K562 (cell line): ENCODE results near the gene SVOP. TPM values are rescaled to one million over a fixed set of nuclear protein-coding genes. Genes with fewer than 3 reads are reported as not detected.

ENCODE experiments used
- ATAC-seq: fragments of 200-7000 bp; cut with Tn5 transposase; 3 replicates; pipeline ENCODE4 v1.9.1; 2020; ENCODE audit warnings: moderate library complexity
- BruUV-seq: library from RNA; stranded (reverse); fragments of 400-500 nt; replicated peaks from 2 replicates; lab custom pipeline; 2021; lab: Mats Ljungman, UMichigan
- CTCF ChIA-PET: fragments of 300-600 bp; formaldehyde crosslinking; extraction: SDS; loops from one replicate; lab custom pipeline; 2021; ENCODE audit warnings: low intra/inter-chr PET ratio; lab: Yijun Ruan, JAX
- POLR2A ChIA-PET: fragments of 300-600, 350-650 bp; sonication (Branson Sonifier 250); formaldehyde crosslinking; extraction: SDS; loops from one replicate; lab custom pipeline; 2021; ENCODE audit warnings: antibody characterized with exemption, inconsistent platforms; lab: Yijun Ruan, JAX
- DNase-seq, 4 experiments: peaks; one replicate each; pipeline versions ENCODE4 v3.0.0 to v3.0.0-alpha.2; 2011 to 2018; ENCODE audit warnings: low spot score in 3 of 4, mixed read lengths in 3 of 4; ENCODE audit errors: extremely low read depth in 1 of 4
- FAIRE-seq: peaks from 2 replicates; lab custom pipeline; 2011; peaks lifted over from hg19 to GRCh38; lab: Jason Lieb, UNC
- H2AFZ ChIP-seq: 2 replicates; pipeline ENCODE4 v1.6.0; 2011; ENCODE audit warnings: low read depth, low read length, control low read depth, inconsistent platforms
- H3K27ac ChIP-seq: fragments of 200-600 bp; 3 replicates; pipeline ENCODE4 v1.8.0; 2011; ENCODE audit warnings: low read depth, mild to moderate bottlenecking, control low read depth, inconsistent platforms, low read length, moderate library complexity, mixed read lengths; ENCODE audit errors: extremely low read depth
- H3K27me3 ChIP-seq, 2 experiments: fragments of 300-600 bp in 1 of 2; 2 replicates in 1 of 2; 3 replicates in 1 of 2; pipeline versions ENCODE4 v1.6.0 to v1.8.0; 2011; ENCODE audit warnings: inconsistent platforms in 2 of 2, low read length in 2 of 2, mild to moderate bottlenecking in 1 of 2, mixed read lengths in 1 of 2, moderate library complexity in 1 of 2; ENCODE audit not compliant: control insufficient read depth in 2 of 2, insufficient read depth in 2 of 2
- H3K36me3 ChIP-seq: fragments of 300-600 bp; 3 replicates; pipeline ENCODE4 v1.8.0; 2011; ENCODE audit warnings: mild to moderate bottlenecking, low read length, inconsistent platforms; ENCODE audit not compliant: control insufficient read depth, insufficient read depth
- H3K4me1 ChIP-seq, 2 experiments: fragments of 200-600 bp in 1 of 2; replicated peaks in 1 of 2; 2 replicates in 1 of 2; 3 replicates in 1 of 2; pipeline versions ENCODE4 v1.5.1 to v1.8.0; 2011; ENCODE audit warnings: inconsistent platforms in 2 of 2, low read length in 2 of 2, mild to moderate bottlenecking in 1 of 2, mixed read lengths in 1 of 2, moderate library complexity in 1 of 2; ENCODE audit not compliant: control insufficient read depth in 2 of 2, insufficient read depth in 2 of 2
- H3K4me2 ChIP-seq: 2 replicates; pipeline ENCODE4 v1.6.1; 2011; ENCODE audit warnings: low read length, control low read depth, inconsistent platforms, mixed read lengths; ENCODE audit not compliant: insufficient read depth
- H3K4me3 ChIP-seq: fragments of 200-600 bp; sonication (generic), shearing (Covaris generic); 2 replicates; pipeline ENCODE4 v1.5.1; 2016; ENCODE audit warnings: control low read depth, inconsistent platforms
- H3K79me2 ChIP-seq: fragments of 200-600 bp; 3 replicates; pipeline ENCODE4 v1.8.0; 2011; ENCODE audit warnings: low read length, inconsistent platforms; ENCODE audit not compliant: control insufficient read depth, insufficient read depth
- H3K9ac ChIP-seq, 2 experiments: 2 replicates each; pipeline versions ENCODE4 v1.6.0 to v1.6.1; 2011; ENCODE audit warnings: low read depth in 2 of 2, low read length in 2 of 2, control low read depth in 1 of 2, inconsistent platforms in 1 of 2, mild to moderate bottlenecking in 1 of 2, mixed read lengths in 1 of 2; ENCODE audit not compliant: insufficient read depth in 1 of 2
- H3K9me1 ChIP-seq: one replicate; pipeline ENCODE4 v1.6.0; 2011; ENCODE audit warnings: inconsistent platforms, mild to moderate bottlenecking, low read length, moderate library complexity; ENCODE audit not compliant: control insufficient read depth, insufficient read depth
- H3K9me3 ChIP-seq: replicated peaks from 2 replicates; pipeline ENCODE4 v1.5.1; 2011; ENCODE audit warnings: low read depth, low read length, inconsistent platforms; ENCODE audit not compliant: control insufficient read depth, insufficient read depth
- H4K20me1 ChIP-seq: replicated peaks from 2 replicates; pipeline ENCODE4 v1.6.1; 2011; ENCODE audit warnings: low read length, inconsistent platforms, mixed read lengths; ENCODE audit not compliant: control insufficient read depth, insufficient read depth
- CHD4 ChIP-seq: fragments of 200-600 bp; sonication (generic); IDR thresholded peaks from 3 replicates; pipeline ENCODE4 v1.6.1; 2012; ENCODE audit warnings: low read depth, mild to moderate bottlenecking, mixed read lengths, low read length, inconsistent platforms; ENCODE audit not compliant: insufficient read depth, insufficient replicate concordance, poor library complexity, severe bottlenecking
- CXXC5 ChIP-seq: fragments of 250-450 bp; sonication (Bioruptor Pico); IDR thresholded peaks from 2 replicates; pipeline ENCODE4 v1.8.0; 2022; ENCODE audit warnings: inconsistent platforms, mild to moderate bottlenecking, moderate library complexity
- HDAC3 ChIP-seq: fragments of 450-650 bp; IDR thresholded peaks from 2 replicates; pipeline ENCODE4 v1.6.1; 2018; ENCODE audit warnings: borderline replicate concordance, mild to moderate bottlenecking, moderate library complexity; ENCODE audit not compliant: partially characterized antibody
- KAT2B ChIP-seq: IDR thresholded peaks from one replicate; pipeline ENCODE4 v1.6.1; 2012; ENCODE audit warnings: low read depth, mild to moderate bottlenecking, control low read depth, inconsistent platforms, low read length, moderate library complexity
- NR3C1 ChIP-seq: sonication (generic); formaldehyde crosslinking; IDR thresholded peaks from 2 replicates; pipeline ENCODE4 v1.8.1; 2022; ENCODE audit warnings: missing genetic modification reagents
- SMARCB1 ChIP-seq: IDR thresholded peaks from 2 replicates; pipeline ENCODE4 v1.6.1; 2011; ENCODE audit warnings: improper control_type of control experiment, low read depth; ENCODE audit not compliant: insufficient read length
- SRSF7 ChIP-seq: fragments of 200-400 bp; formaldehyde crosslinking; optimal IDR thresholded peaks from 2 replicates; pipeline ENCODE3; 2017; ENCODE audit warnings: mild to moderate bottlenecking, low read depth, low read length
- TCFL5 ChIP-seq: fragments of 250-450 bp; sonication (Bioruptor Pico); conservative IDR thresholded peaks from 2 replicates; pipeline ENCODE4 v1.6.1; 2021; ENCODE audit warnings: mild to moderate bottlenecking, moderate library complexity, matching md5 sums
- ZNF79 ChIP-seq: fragments of 250-450 bp; sonication (Bioruptor Pico); IDR thresholded peaks from 2 replicates; pipeline ENCODE4 v1.4.0; 2020; ENCODE audit warnings: low read depth, mild to moderate bottlenecking, moderate library complexity
- WGBS: fragments of 100-300 bp; shearing (Covaris generic); methylation state at CpG from one replicate; pipeline ENCODE4 v1.1.6; 2016; ENCODE audit warnings: low coverage, mixed read lengths; ENCODE audit not compliant: insufficient coverage; ENCODE audit errors: missing lambda C conversion rate; 5-methylcytosine and 5-hydroxymethylcytosine counted together
- in situ Hi-C: fragments of 300-500 bp; cut with MboI; formaldehyde crosslinking; loops from 4 replicates; pipeline ENCODE4 v1.15.0; 2018; ENCODE audit warnings: inconsistent platforms, mixed read lengths
- intact Hi-C: fragments of 100-400 bp; cut with micrococcal nuclease; formaldehyde crosslinking; loops from 2 replicates; pipeline ENCODE4 v1.14.2; 2022
- polyA plus RNA-seq, 8 experiments: library from polyadenylated mRNA; depleted of rRNA in 4 of 8; stranded (reverse) in 5 of 8; unstranded in 3 of 8; fragments of >200 nt; fragmentation: Nextera tagmentation in 2 of 8; fragmentation: Illumina TruSeq in 1 of 8; extraction: Ambion mirVana in 2 of 8; extraction: Trizol in 1 of 8; gene quantifications; 2 replicates each; pipeline versions ENCODE4 v1.2.1 to v1.2.3, GENCODE V29; 2011 to 2014; ENCODE audit warnings: inconsistent platforms in 1 of 8, missing spikeins in 1 of 8
- total RNA-seq, 7 experiments: library from RNA; depleted of rRNA in 6 of 7; stranded (reverse); fragments of >200 nt in 6 of 7; fragmentation: Illumina TruSeq in 2 of 7; extraction: Trizol in 2 of 7; gene quantifications; 2 replicates each; pipeline versions ENCODE4 v1.2.1 to v1.2.3, GENCODE V29; 2011 to 2021; ENCODE audit warnings: low replicate concordance in 1 of 7
- TF ChIP-seq, protein P1 (sequence below): fragments of 250-450 bp; sonication (Bioruptor Pico); IDR thresholded peaks from 2 replicates; pipeline ENCODE4 v1.8.0; 2021; ENCODE audit warnings: borderline replicate concordance, mild to moderate bottlenecking, moderate library complexity; ENCODE audit not compliant: poor library complexity, severe bottlenecking
- TF ChIP-seq, protein P2 (sequence below): IDR thresholded peaks from 2 replicates; pipeline ENCODE4 v1.6.1; 2012; ENCODE audit warnings: low read depth, low read length, improper control_type of control experiment, borderline replicate concordance
- TF ChIP-seq, protein P3 (sequence below): fragments of 150-350 bp; conservative IDR thresholded peaks from 2 replicates; pipeline ENCODE4 v1.6.1; 2014; ENCODE audit warnings: low read length
- TF ChIP-seq, protein P4 (sequence below): fragments of 450-650 bp; IDR thresholded peaks from 2 replicates; pipeline ENCODE4 v1.6.1; 2017; ENCODE audit warnings: mild to moderate bottlenecking, moderate library complexity

Gene SVOP
- total and polyA plus RNA-seq, 9 of the 15 experiments (the other 6 are each of a cell fraction or from before 2014, with no cell fraction given): 0.01 to 0.09 (median 0.06) TPM; not detected in 1

DNA sequence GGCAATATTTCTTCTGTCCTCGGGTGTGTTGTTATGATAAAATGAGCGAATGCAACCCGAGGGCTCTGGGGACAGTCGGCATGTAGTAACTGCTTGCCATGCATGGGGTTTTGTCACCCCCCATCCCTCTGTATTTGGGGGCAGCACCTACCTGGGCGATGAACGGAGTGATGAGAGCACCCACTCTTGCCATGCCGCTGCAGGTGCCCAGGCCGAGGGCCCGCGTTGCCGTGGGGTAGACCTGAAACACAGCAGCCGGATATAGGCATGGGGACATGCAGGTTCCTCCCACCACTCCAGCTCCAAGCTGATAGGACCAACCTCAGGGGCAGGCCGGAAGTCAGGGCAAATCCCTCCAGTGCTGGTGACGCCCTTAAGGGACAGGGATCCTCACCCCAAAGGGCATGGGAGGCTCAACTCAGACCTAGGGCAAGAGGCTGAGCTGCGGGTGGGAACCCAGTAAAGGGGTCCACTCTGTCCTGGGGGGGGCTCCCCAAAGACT lies 105.2 kb downstream of the SVOP start (continued):
- TF ChIP-seq HDAC3 (no peak), SMARCB1 (no peak)
- TF ChIP-seq, protein P1, sequence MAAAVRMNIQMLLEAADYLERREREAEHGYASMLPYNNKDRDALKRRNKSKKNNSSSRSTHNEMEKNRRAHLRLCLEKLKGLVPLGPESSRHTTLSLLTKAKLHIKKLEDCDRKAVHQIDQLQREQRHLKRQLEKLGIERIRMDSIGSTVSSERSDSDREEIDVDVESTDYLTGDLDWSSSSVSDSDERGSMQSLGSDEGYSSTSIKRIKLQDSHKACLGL (CRISPR knock-in tag): no peak
- TF ChIP-seq, protein P2, sequence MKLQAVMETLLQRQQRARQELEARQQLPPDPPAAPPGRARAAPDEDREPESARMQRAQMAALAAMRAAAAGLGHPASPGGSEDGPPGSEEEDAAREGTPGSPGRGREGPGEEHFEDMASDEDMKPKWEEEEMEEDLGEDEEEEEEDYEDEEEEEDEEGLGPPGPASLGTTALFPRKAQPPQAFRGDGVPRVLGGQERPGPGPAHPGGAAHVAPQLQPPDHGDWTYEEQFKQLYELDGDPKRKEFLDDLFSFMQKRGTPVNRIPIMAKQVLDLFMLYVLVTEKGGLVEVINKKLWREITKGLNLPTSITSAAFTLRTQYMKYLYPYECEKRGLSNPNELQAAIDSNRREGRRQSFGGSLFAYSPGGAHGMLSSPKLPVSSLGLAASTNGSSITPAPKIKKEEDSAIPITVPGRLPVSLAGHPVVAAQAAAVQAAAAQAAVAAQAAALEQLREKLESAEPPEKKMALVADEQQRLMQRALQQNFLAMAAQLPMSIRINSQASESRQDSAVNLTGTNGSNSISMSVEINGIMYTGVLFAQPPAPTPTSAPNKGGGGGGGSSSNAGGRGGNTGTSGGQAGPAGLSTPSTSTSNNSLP: no peak

DNA sequence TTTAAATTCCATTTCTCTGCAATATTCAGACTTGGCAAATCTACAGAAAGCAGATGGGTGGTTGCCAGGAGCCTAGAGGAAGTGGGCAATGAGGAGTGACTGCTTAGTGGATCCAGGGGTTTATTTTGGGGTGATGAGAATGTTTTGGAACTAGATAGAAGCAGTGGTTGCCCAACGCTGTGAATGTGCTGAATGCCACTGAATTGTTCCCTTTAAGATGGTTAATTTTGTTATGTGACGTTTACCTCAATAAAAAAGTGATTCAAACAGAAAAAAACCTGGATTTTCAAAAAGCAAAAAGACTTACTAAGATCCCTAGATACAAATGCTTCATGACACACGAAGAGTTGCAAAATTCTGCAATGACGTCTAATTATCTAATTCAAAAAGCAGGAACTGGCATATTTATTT lies 106.7 kb downstream of the SVOP start:
- H3K9me1 ChIP-seq: no peaks in the 10 kb centered on the region
- H3K4me3 ChIP-seq: no peak overlapping the region
- BruUV-seq: no TSS peak
- ChIA-PET CTCF (no interaction called here), POLR2A (no interaction called here)
- H3K36me3 ChIP-seq: no peaks in the 10 kb centered on the region
- H3K27ac ChIP-seq: no peak overlapping the region
- in situ Hi-C loops (no loop called here), intact Hi-C loops (no loop called here)
- ATAC-seq (no peak), DNase-seq (no peak), FAIRE-seq (no peak)
- H2AFZ ChIP-seq: no peak overlapping the region
- peaks cover 8 to 28% of the 10 kb centered on the region in 2 experiments; a peak in 3 of 5 replicates for H3K27me3 ChIP-seq
- H4K20me1 ChIP-seq: no peaks in the 10 kb centered on the region
- no peaks in the 10 kb centered on the region for H3K9me3 ChIP-seq
- 2% methylated on average over 4 of the region's 4 CpGs for WGBS
- no peaks in the 10 kb centered on the region for H3K79me2 ChIP-seq
- no peak overlapping the region for H3K9ac ChIP-seq
- no peak overlapping the region for H3K4me2 ChIP-seq
- H3K4me1 ChIP-seq: no peaks in the 10 kb centered on the region; a peak in 1 of 5 replicates
- TF ChIP-seq, protein P3, sequence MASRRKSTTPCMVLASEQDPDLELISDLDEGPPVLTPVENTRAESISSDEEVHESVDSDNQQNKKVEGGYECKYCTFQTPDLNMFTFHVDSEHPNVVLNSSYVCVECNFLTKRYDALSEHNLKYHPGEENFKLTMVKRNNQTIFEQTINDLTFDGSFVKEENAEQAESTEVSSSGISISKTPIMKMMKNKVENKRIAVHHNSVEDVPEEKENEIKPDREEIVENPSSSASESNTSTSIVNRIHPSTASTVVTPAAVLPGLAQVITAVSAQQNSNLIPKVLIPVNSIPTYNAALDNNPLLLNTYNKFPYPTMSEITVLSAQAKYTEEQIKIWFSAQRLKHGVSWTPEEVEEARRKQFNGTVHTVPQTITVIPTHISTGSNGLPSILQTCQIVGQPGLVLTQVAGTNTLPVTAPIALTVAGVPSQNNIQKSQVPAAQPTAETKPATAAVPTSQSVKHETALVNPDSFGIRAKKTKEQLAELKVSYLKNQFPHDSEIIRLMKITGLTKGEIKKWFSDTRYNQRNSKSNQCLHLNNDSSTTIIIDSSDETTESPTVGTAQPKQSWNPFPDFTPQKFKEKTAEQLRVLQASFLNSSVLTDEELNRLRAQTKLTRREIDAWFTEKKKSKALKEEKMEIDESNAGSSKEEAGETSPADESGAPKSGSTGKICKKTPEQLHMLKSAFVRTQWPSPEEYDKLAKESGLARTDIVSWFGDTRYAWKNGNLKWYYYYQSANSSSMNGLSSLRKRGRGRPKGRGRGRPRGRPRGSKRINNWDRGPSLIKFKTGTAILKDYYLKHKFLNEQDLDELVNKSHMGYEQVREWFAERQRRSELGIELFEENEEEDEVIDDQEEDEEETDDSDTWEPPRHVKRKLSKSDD: no peak
- TF ChIP-seq CHD4 (no peak), CXXC5 (CRISPR knock-in tag) (no peak), NR3C1 (CRISPR knock-in tag) (no peak), TCFL5 (CRISPR knock-in tag) (no peak), ZNF79 (CRISPR knock-in tag) (no peak), KAT2B (no peak), SRSF7 (no peak)
- TF ChIP-seq, protein P4, sequence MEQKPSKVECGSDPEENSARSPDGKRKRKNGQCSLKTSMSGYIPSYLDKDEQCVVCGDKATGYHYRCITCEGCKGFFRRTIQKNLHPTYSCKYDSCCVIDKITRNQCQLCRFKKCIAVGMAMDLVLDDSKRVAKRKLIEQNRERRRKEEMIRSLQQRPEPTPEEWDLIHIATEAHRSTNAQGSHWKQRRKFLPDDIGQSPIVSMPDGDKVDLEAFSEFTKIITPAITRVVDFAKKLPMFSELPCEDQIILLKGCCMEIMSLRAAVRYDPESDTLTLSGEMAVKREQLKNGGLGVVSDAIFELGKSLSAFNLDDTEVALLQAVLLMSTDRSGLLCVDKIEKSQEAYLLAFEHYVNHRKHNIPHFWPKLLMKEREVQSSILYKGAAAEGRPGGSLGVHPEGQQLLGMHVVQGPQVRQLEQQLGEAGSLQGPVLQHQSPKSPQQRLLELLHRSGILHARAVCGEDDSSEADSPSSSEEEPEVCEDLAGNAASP: no peak
